Transverse colon (tissue), 4 donors: Measurements from ENCODE around the gene MT1B. TPM values are rescaled to one million over a fixed set of nuclear protein-coding genes. Genes with fewer than 3 reads are reported as not detected.

Source experiments
- DNase-seq: peaks from one replicate; pipeline ENCODE4 v3.0.0-alpha.2; 2019
- H3K27ac ChIP-seq, 4 donors: fragments of 200-600 bp; sonication (generic); 2 replicates each; pipeline ENCODE4 v1.5.1; 2016 to 2018; ENCODE audit warnings: inconsistent platforms in 4 of 4
- H3K27me3 ChIP-seq: fragments of 200-600 bp; sonication (generic); 2 replicates; pipeline ENCODE4 v1.5.1; 2017; ENCODE audit warnings: inconsistent platforms
- H3K36me3 ChIP-seq, 4 donors: fragments of 200-600 bp; sonication (generic); 2 replicates each; pipeline ENCODE4 v1.5.1; 2017 to 2019; ENCODE audit warnings: inconsistent platforms in 4 of 4
- H3K4me1 ChIP-seq, 4 donors: fragments of 200-600 bp; sonication (generic); 2 replicates each; pipeline ENCODE4 v1.5.1; 2017 to 2020; ENCODE audit warnings: inconsistent platforms in 4 of 4
- H3K4me3 ChIP-seq, 4 donors: fragments of 200-600 bp; sonication (generic); 1 replicate in 1 of 4; 2 replicates in 3 of 4; pipeline versions ENCODE4 v1.5.1 to v1.6.1; 2017 to 2019; ENCODE audit warnings: inconsistent platforms in 4 of 4
- H3K9me3 ChIP-seq, 2 donors: fragments of 200-600 bp; sonication (generic); 2 replicates each; pipeline ENCODE4 v1.5.1; 2017 to 2019; ENCODE audit warnings: inconsistent platforms in 2 of 2
- CTCF ChIP-seq, 5 experiments: fragments of 200-600 bp in 3 of 5; fragments of 450-650 bp in 2 of 5; sonication (generic) in 3 of 5; IDR thresholded peaks; 1 replicate in 2 of 5; 2 replicates in 3 of 5; pipeline ENCODE4 v1.5.1; 2016 to 2017; ENCODE audit warnings: antibody characterized with exemption in 5 of 5, inconsistent platforms in 3 of 5, mild to moderate bottlenecking in 2 of 5, moderate library complexity in 1 of 5
- EP300 ChIP-seq: sonication (generic); formaldehyde crosslinking; IDR thresholded peaks from one replicate; pipeline ENCODE4 v1.6.1; 2017; ENCODE audit warnings: antibody characterized with exemption, low read depth
- POLR2A ChIP-seq: fragments of 450-650 bp; IDR thresholded peaks from one replicate; pipeline ENCODE4 v1.6.1; 2016; ENCODE audit warnings: antibody characterized with exemption, mild to moderate bottlenecking, moderate library complexity
- POLR2AphosphoS5 ChIP-seq, 3 donors: sonication (generic); formaldehyde crosslinking; IDR thresholded peaks; one replicate each; pipeline ENCODE4 v1.6.1; 2016; ENCODE audit warnings: antibody characterized with exemption in 3 of 3
- WGBS, 2 donors: methylation state at CpG; one replicate each; pipeline ENCODE4 v1.1.5; 2018; ENCODE audit warnings: low coverage in 1 of 2; 5-methylcytosine and 5-hydroxymethylcytosine counted together
- in situ Hi-C, 4 donors: fragments of 200-750 bp; cut with MboI; loops; one replicate each; pipeline versions ENCODE4 v1.15.0 to v1.15.1; 2017; ENCODE audit warnings: low sequenced_read_pairs in 3 of 4, low pct_ligation_motif_present in 1 of 4, low pct_unique_long_range_greater_than_20kb in 1 of 4
- intact Hi-C: fragments of 100-400 bp; cut with DNase I; formaldehyde crosslinking; loops from one replicate; pipeline ENCODE4 v1.15.1; 2023; ENCODE audit warnings: low total_unique reads
- total RNA-seq, 4 donors: library from RNA; depleted of rRNA; stranded (reverse); fragments of >200 nt; gene quantifications; one replicate each; pipeline ENCODE4 v1.1.0, GENCODE V29; 2016

MT1B gene
- total RNA-seq, 4 donors from 2014 or later: not detected

GRCh38 chr16:56643080-56643778 is 8.5 kb upstream of the MT1B start:
- no peaks in the 10 kb centered on the region for H3K36me3 ChIP-seq
- peak; percentile 51 for TF ChIP-seq POLR2A
- TF ChIP-seq POLR2AphosphoS5 (IDR thresholded peaks at IDR 0.05): peak in 2 of 3 donors; percentile 44 to 49
- peak; percentile 38 to 62 (median 43) for TF ChIP-seq CTCF (IDR thresholded peaks at IDR 0.05)
- TF ChIP-seq EP300: peak; percentile 69
- peak overlapping the region in 3 of 4 donors; percentile 5 to 52 (median 34) for H3K27ac ChIP-seq
- peak; percentile 89 for DNase-seq
- peak overlapping the region in 3 of 4 donors; percentile 19 to 48 (median 31) for H3K4me3 ChIP-seq
- no peaks in the 10 kb centered on the region for H3K9me3 ChIP-seq
- peaks cover 13 to 38% (median 24%) of the 10 kb centered on the region in 4 donors for H3K4me1 ChIP-seq
- 11% methylated on average over 42 of the region's 42 CpGs; no CpG with 5 or more reads in 1 of the 2 donors for WGBS, 2 donors
- peaks cover 60% of the 10 kb centered on the region for H3K27me3 ChIP-seq
- intact Hi-C loops (no loop called here), in situ Hi-C loops (no loop called here)

- Histone ChIP-seq H3K4me3 (peak overlapping the region in 1 of 4 donors; percentile 48), H3K4me1 (peaks cover 9 to 32% (median 18%) of the 10 kb centered on the region in 4 donors), H3K9me3 (no peaks in the 10 kb centered on the region), H3K27ac (peak overlapping the region in 2 of 4 donors; percentile 34 to 52), H3K36me3 (no peaks in the 10 kb centered on the region), H3K27me3 (peaks cover 60% of the 10 kb centered on the region)
- no peak for TF ChIP-seq POLR2A
- TF ChIP-seq EP300: no peak
- TF ChIP-seq CTCF (IDR thresholded peaks at IDR 0.05): no peak
- no peak for TF ChIP-seq POLR2AphosphoS5 (IDR thresholded peaks at IDR 0.05)
- in situ Hi-C loops (no loop called here), intact Hi-C loops (no loop called here)
- no peak for DNase-seq
- 46% methylated on average over 5 of the region's 5 CpGs; no CpG with 5 or more reads in 1 of the 2 donors for WGBS, 2 donors
These were observed 7.9 kb upstream of the MT1B start for GRCh38 chr16:56643833-56644232.

GRCh38 chr16:56645311-56645710 is 6.4 kb upstream of the MT1B start:
- in situ Hi-C loops: no loop called here
- Histone ChIP-seq H3K36me3 (no peaks in the 10 kb centered on the region), H3K27me3 (peaks cover 57% of the 10 kb centered on the region), H3K4me1 (peaks cover 5 to 27% (median 17%) of the 10 kb centered on the region in 4 donors), H3K9me3 (no peaks in the 10 kb centered on the region), H3K27ac (no peak overlapping the region), H3K4me3 (no peak overlapping the region)
- no peak for DNase-seq
- TF ChIP-seq POLR2A (no peak), EP300 (no peak), POLR2AphosphoS5 (IDR thresholded peaks at IDR 0.05) (no peak), CTCF (IDR thresholded peaks at IDR 0.05) (no peak)
- WGBS, 2 donors: 71 to 95% methylated on average over 1 of the region's 1 CpG
- intact Hi-C loops: no loop called here

DNA sequence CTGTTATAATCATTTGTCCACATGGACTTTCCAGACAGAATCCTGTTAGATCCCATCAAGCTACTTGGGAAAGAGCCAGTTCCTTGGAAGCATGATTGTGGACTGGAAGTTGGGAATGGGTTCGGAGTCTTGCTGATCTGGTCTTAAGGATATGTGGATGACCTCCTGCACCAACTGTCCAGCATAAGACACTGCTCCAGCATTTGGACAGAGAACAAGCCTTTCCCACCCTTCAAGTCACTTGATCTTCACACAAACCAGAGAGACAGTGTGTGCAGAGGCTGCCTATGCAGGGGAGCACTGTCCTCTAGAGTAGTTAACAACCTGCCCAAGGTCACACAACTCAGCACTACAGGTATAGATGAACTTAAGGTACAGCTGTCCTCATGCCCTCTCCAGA is 5.8 kb upstream of the MT1B start:
- no peaks in the 10 kb centered on the region for H3K36me3 ChIP-seq
- in situ Hi-C loops (no loop called here), intact Hi-C loops (no loop called here)
- H3K4me3 ChIP-seq: no peak overlapping the region
- DNase-seq: no peak
- peaks cover 5 to 27% (median 17%) of the 10 kb centered on the region in 4 donors for H3K4me1 ChIP-seq
- no peak overlapping the region for H3K27ac ChIP-seq
- peaks cover 52% of the 10 kb centered on the region for H3K27me3 ChIP-seq
- H3K9me3 ChIP-seq: no peaks in the 10 kb centered on the region
- WGBS, 2 donors: 0% methylated on average over 1 of the region's 1 CpG; no CpG with 5 or more reads in 1 of the 2 donors
- TF ChIP-seq POLR2A (no peak), EP300 (no peak), CTCF (IDR thresholded peaks at IDR 0.05) (no peak), POLR2AphosphoS5 (IDR thresholded peaks at IDR 0.05) (no peak)
